Thymus (tissue), 11 donors: ENCODE measurements around the gene SCAND1. TPM values are rescaled to one million over a fixed set of nuclear protein-coding genes. Genes with fewer than 3 reads are reported as not detected.

Source experiments
- DNase-seq, 9 donors: peaks; one replicate each; pipeline ENCODE4 v3.0.0-alpha.2; 2013; ENCODE audit warnings: low spot score in 9 of 9, low read depth in 6 of 9, missing footprints in 1 of 9
- H3K27ac ChIP-seq, 2 donors: one replicate each; pipeline ENCODE4 v1.5.1; 2013; ENCODE audit warnings: control low read depth in 1 of 2, low read depth in 1 of 2, low read length in 1 of 2, mild to moderate bottlenecking in 1 of 2, moderate library complexity in 1 of 2
- H3K27me3 ChIP-seq, 2 donors: one replicate each; pipeline ENCODE4 v1.5.1; 2013; ENCODE audit warnings: low read length in 1 of 2; ENCODE audit not compliant: control insufficient read depth in 2 of 2, insufficient read depth in 1 of 2
- H3K36me3 ChIP-seq, 2 donors: one replicate each; pipeline ENCODE4 v1.5.1; 2013; ENCODE audit warnings: low read length in 1 of 2, mild to moderate bottlenecking in 1 of 2, moderate library complexity in 1 of 2; ENCODE audit not compliant: control insufficient read depth in 2 of 2, insufficient read depth in 2 of 2
- H3K4me1 ChIP-seq, 2 donors: one replicate each; pipeline ENCODE4 v1.5.1; 2013; ENCODE audit warnings: low read length in 2 of 2; ENCODE audit not compliant: control insufficient read depth in 2 of 2, insufficient read depth in 2 of 2
- H3K4me3 ChIP-seq, 2 donors: one replicate each; pipeline ENCODE4 v1.5.1; 2013; ENCODE audit warnings: low read length in 2 of 2, control low read depth in 1 of 2, mild to moderate bottlenecking in 1 of 2
- H3K9me3 ChIP-seq, 2 donors: one replicate each; pipeline ENCODE4 v1.5.1; 2013; ENCODE audit warnings: low read length in 1 of 2, mild to moderate bottlenecking in 1 of 2; ENCODE audit not compliant: control insufficient read depth in 2 of 2, insufficient read depth in 1 of 2
- WGBS: extraction: QIAGEN DNeasy Blood & Tissue Kit; methylation state at CpG from one replicate; pipeline ENCODE4 v1.1.7; 2013; 5-methylcytosine and 5-hydroxymethylcytosine counted together
- polyA plus RNA-seq: library from polyadenylated mRNA; stranded (reverse); fragments of 200-250 nt; gene quantifications from one replicate; pipeline ENCODE4 v1.2.3, GENCODE V29; 2013
- total RNA-seq: library from RNA; stranded (reverse); fragments of 120-200 nt; gene quantifications from one replicate; pipeline ENCODE4 v1.2.4, GENCODE V29; 2013
- donor health status: healthy.

Gene SCAND1
- total and polyA plus RNA-seq, 2 donors = 53.8 to 159 TPM

DNA sequence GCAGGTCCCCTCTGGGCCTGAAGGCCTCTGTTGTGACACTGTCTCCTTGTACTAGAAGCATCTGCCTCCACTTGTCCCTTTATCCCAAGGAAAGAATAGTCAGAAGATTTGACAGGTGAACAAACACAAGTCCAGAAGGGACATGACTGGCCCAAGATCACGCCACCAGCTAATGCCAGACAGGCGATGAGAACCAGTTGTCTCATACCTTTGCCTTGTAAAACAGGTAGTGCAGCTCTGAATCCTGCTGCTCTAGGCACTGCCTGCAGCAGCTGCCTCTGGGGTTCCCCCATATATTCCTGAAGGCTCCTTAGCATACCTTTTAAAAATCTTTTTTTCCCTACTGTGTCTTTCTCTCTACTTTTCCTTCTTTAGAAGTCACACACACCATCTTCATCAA is 25.0 kb downstream of the SCAND1 start:
- peaks cover 56 to 58% of the 10 kb centered on the region in 2 donors for H3K36me3 ChIP-seq
- no peak for DNase-seq
- no peak overlapping the region for H3K27ac ChIP-seq
- H3K4me3 ChIP-seq = no peak overlapping the region
- no peaks in the 10 kb centered on the region for H3K9me3 ChIP-seq
- no peaks in the 10 kb centered on the region for H3K27me3 ChIP-seq
- 97% methylated on average over 2 of the region's 2 CpGs for WGBS
- no peaks in the 10 kb centered on the region for H3K4me1 ChIP-seq

DNA sequence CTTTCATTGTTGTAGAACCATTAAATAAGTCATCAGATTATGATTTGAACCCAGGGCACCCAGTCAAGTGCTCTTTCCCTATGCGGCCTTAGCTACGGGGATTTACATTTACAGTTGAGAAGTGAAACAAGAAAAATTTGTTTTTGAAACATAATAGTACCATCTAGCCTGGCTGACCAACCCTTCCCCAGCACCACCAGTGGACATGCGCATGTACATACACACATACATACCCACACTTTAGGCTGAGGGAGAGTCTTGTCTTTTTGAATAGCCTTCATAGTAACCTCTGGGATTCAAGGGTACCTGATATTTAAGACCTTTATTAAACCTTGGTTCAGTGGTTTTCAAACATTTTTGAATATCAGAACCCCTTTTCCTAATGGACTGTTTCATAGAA is 33.8 kb downstream of the SCAND1 start:
- Histone ChIP-seq H3K27me3 (no peaks in the 10 kb centered on the region), H3K9me3 (no peaks in the 10 kb centered on the region), H3K4me1 (no peaks in the 10 kb centered on the region), H3K4me3 (no peak overlapping the region), H3K27ac (no peak overlapping the region), H3K36me3 (peaks cover 21 to 49% of the 10 kb centered on the region in 2 donors)
- over 99% methylated on average over 3 of the region's 3 CpGs for whole genome bisulfite sequencing
- DNase-seq = no peak

DNA sequence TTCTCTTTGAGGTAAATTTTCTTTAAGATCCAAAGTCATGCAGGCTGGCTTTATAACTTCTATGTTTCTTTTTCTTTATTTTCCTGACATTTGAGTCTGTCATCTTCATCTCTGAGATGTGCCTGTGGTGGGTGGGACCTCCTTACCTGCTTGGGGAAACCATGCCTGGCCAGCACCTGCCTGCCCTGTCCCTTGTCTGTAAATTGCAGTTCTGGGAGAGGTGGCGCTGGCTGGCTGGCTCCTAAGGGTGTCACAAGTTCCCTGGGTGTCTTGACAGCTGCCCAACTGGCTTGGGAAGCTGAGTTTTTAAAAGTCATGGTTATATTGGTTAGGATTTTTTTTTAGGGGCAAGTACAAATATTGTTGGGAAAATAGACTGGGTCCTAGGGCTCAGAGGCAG is 36.3 kb downstream of the SCAND1 start:
- Histone ChIP-seq H3K36me3 (peaks cover 38 to 56% of the 10 kb centered on the region in 2 donors), H3K9me3 (no peaks in the 10 kb centered on the region), H3K27me3 (no peaks in the 10 kb centered on the region), H3K4me3 (no peak overlapping the region), H3K27ac (no peak overlapping the region), H3K4me1 (no peaks in the 10 kb centered on the region)
- WGBS = 97% methylated on average over 1 of the region's 1 CpG
- DNase-seq = no peak

DNA sequence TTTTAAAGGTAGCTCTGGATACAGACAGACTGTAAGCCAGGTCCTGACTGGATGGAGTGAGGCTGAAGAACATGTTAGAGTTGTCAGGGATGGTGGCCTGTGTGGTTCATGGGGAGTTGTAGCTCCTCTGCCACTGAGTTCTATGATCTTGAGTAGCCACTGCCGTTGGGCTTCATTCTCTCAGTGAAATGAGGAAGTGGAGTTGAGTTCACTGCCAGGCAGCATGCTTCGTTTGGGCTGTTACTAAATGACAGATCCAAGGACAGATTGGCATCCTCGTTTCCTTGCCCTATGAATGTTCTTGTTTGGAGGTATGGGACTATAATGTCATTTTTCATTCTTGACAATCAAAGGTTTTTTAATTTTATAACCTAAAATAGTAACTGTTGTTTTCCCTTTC is 37.2 kb downstream of the SCAND1 start:
- H3K4me1 ChIP-seq = no peaks in the 10 kb centered on the region
- no peak overlapping the region for H3K27ac ChIP-seq
- H3K4me3 ChIP-seq = no peak overlapping the region
- peaks cover 40 to 61% of the 10 kb centered on the region in 2 donors for H3K36me3 ChIP-seq
- WGBS = 71% methylated on average over 3 of the region's 3 CpGs
- H3K27me3 ChIP-seq = no peaks in the 10 kb centered on the region
- no peak for DNase-seq
- no peaks in the 10 kb centered on the region for H3K9me3 ChIP-seq

DNA sequence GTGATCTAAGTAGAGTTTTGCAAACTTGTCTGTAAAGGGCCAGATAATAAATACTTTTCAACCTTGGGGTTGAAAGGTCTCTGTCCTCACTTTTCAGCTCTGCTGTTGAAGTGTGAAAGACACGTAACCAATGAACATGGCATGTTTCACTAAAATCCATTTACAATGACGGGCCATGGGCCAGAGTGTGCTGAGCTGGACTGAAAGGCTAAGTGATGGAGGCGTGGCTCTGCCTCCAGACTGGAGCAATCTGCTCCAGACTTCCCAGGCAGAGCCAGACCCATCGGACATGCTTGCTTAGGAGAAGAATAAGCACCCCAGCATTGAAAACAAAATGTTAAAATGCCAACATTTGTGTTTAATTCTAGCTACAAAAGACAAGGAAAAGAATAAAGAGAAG is 41.4 kb downstream of the SCAND1 start:
- Histone ChIP-seq H3K27me3 (no peaks in the 10 kb centered on the region), H3K27ac (no peak overlapping the region), H3K9me3 (no peaks in the 10 kb centered on the region), H3K4me3 (no peak overlapping the region), H3K4me1 (no peaks in the 10 kb centered on the region), H3K36me3 (peaks cover 30 to 46% of the 10 kb centered on the region in 2 donors)
- DNase-seq = no peak
- over 99% methylated on average over 4 of the region's 4 CpGs for WGBS

DNA sequence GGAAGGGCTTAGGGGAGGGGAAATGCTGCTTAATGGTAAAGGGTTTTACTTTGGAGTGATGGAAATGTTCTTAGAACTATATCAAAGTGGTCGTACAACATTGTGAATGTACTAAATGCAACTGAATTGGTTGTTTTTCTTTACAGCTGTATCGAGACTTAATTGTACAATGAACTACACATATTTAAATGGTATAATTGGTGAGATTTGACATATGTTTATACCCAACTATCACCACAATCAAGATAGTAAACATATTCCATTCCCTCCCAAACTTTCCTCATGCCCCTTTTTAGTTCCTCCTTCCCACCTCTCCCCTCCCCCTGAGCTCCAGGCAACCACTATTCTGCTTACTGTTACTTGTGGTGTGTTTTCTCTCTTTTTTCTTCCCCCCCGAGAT is 44.0 kb downstream of the SCAND1 start:
- Histone ChIP-seq H3K9me3 (no peaks in the 10 kb centered on the region), H3K27ac (no peak overlapping the region), H3K4me1 (no peaks in the 10 kb centered on the region), H3K36me3 (peaks cover 37 to 45% of the 10 kb centered on the region in 2 donors), H3K4me3 (no peak overlapping the region), H3K27me3 (no peaks in the 10 kb centered on the region)
- 99% methylated on average over 3 of the region's 3 CpGs for WGBS
- DNase-seq = no peak

DNA sequence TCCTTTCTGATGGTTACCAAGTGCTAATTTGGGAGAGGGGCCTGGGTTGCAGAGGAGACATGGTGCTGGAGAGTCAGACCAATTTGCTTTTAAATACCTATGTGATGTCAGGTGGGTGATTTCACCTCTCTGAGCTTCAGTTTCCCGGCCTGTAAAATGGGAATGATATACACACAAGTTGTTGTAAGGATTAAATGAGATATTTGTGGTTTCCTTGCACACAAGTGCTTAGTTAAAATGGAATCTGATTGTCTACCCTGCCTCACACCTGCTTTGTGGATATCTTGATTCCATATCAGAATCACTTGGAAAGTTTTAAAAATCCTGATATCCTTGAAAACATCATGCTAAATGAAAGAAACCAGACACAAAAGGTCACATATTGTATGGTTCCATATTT is 44.5 kb downstream of the SCAND1 start:
- 94% methylated on average over 1 of the region's 1 CpG for WGBS
- peaks cover 35 to 47% of the 10 kb centered on the region in 2 donors for H3K36me3 ChIP-seq
- H3K27ac ChIP-seq = no peak overlapping the region
- no peak for DNase-seq
- H3K9me3 ChIP-seq = no peaks in the 10 kb centered on the region
- H3K4me3 ChIP-seq = no peak overlapping the region
- H3K27me3 ChIP-seq = no peaks in the 10 kb centered on the region
- no peaks in the 10 kb centered on the region for H3K4me1 ChIP-seq

DNA sequence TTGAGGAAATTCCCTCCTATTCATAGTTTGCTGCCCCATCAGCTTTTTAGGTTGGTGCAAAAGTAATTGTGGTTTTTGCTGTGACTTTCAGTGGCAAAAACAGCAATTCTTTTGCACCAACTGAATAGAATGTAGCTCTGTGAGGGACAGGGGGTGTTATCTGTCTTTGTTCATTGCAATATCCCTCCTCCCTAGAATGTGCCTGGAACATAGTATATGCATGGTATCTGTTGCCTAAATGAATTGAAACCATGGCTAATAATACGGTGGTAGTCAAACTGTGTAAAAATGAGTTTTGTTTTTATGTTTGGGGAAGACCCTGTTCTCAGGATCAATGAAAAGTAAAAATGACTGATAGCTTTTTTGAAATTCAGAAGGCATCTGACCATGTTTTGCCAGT is 45.1 kb downstream of the SCAND1 start:
- H3K27me3 ChIP-seq = no peaks in the 10 kb centered on the region
- no peaks in the 10 kb centered on the region for H3K9me3 ChIP-seq
- no peak overlapping the region for H3K4me3 ChIP-seq
- 97% methylated on average over 1 of the region's 1 CpG for WGBS
- H3K36me3 ChIP-seq = peaks cover 33 to 50% of the 10 kb centered on the region in 2 donors
- no peaks in the 10 kb centered on the region for H3K4me1 ChIP-seq
- no peak overlapping the region for H3K27ac ChIP-seq
- no peak for DNase-seq

DNA sequence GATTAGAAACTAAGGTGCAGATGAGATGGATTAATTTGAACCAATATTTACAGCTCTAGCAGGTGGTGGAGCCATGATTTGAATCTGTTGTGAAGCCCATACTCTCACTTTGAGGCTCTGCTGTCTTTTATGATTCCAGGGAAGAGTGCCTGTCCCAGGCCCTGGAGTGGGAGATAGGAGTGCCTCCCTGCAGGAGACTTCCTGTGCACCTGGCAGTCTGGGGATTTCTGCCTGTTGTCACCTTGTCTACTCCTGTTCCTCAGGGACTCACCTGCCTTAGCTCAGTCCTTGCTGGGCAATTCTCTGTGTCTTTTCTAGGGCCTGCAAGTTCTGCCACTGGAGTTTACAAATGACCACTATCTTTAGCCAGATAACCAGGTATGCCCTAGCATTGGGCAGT is 46.3 kb downstream of the SCAND1 start:
- Histone ChIP-seq H3K27ac (no peak overlapping the region), H3K27me3 (no peaks in the 10 kb centered on the region), H3K4me3 (no peak overlapping the region), H3K36me3 (peaks cover 24 to 47% of the 10 kb centered on the region in 2 donors), H3K4me1 (no peaks in the 10 kb centered on the region), H3K9me3 (no peaks in the 10 kb centered on the region)
- DNase-seq = no peak
